GM21367 (cell line): ENCODE results near the gene C16orf90.
"Not testable (repeated sequence)": the region's sequence is repeated elsewhere in the genome, so short reads cannot be mapped to it uniquely, and the experiment has no call there.

Experiments used
- ATAC-seq: cut with Tn5 transposase; IDR thresholded peaks from one replicate; pipeline ENCODE4 v1.9.1; 2021; ENCODE audit not compliant: unreplicated experiment

C16orf90 gene

GRCh38 chr16:3495176-3495575 lies at the start of gene C16orf90:
Gene C16orf90 (minus strand): TSS chr16:3495489. CDS start chr16:3495421, 68 bp downstream.
- ATAC-seq = no peak

GRCh38 chr16:3542601-3543373 lies 47.5 kb upstream of the C16orf90 start:
- ATAC-seq = no peak

DNA sequence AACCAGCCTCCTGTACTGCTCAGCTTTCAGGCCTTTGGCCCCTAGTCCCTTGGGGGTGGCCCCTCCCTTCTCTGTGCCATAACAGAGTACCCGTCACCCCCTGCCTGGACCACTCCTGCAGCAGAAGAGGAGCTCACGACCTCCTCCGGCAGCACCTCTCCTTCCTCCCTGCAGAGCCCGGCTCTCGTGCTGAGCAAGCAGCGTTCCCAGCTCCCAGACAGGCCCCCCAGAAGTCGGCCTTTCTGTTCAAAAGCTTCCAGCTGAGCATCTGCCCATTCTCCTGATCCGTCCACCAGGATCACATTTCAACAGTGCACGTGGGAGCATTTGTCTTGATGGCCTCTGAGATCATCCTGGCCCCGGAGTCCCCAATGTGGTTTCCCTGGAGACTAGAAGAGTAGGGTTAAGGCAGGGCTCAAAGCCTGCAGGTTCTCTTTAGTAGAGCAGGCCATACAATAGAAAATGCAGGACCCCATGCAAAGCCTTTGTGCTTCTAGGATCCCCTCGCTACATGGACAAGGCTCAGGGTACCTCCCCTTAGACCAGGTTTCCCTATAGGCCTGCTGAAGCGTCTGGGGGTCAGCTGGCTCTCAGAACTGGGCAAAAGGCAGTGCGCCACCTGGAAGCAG lies 46.4 kb upstream of the C16orf90 start:
- ATAC-seq = no peak

DNA sequence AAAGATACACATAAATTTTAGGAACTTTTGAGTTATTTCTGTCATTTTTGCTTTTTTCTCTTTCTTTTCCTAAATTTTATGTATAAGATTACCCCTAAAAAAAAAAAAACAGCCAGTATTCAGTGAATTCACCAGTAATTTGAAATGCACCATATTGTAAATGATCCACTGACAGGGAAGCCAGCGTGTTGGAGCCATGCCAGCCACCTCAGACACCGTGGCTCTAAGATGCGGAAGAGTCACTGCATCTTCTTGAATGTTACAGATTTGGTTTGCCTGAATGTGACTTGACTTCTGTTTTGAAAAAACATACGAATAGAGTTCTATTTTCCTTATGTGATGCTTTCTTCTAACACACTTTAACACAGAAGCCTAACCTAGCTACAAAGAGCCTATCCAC lies 42.9 kb upstream of the C16orf90 start:
- no peak for ATAC-seq

- no peak for ATAC-seq
Measured at GRCh38 chr16:3536851-3537250, 41.6 kb upstream of the C16orf90 start.

DNA sequence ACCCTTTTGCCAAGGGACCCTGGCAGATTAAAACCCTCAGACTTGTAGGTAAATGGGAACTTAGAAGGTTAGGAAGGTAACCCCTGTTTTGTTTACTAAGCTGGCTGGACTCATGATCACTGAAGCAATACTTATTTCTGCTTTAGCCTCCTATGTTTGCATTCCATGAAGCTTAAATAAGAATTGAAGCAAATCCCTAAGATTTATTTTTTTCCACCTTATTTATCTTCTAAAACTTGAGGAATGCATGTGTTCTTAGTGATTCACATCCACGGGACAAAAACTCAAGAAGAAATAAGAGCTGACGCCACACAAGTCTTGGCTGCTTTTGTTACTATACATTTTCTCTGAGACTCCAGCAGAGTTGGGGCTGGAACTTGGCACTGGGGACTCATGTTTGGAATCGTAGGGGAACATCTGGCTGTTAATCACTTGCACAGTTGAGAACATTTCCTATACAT lies 41.0 kb upstream of the C16orf90 start:
- ATAC-seq = no peak

GRCh38 chr16:3534126-3534525 lies 38.8 kb upstream of the C16orf90 start:
- ATAC-seq = no peak

DNA sequence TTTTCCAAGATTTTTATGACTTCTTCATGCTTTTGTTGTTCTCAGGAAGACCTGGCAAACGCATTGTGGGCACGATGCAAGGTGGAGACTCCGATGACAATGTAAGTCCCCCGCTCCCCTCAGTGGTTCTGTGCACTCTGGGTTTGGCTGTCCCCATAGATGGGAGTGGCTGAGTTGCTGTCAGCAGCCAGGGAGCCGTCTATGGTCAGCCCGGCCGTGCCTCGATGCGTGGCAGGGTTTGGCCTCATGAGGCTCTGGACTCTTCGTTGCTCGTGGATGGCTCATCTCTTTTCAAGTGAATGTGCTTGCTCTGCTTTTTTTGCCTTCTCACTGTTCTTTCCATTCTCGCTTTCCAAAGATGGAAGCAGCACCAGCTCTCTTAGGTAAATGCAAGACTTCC lies 37.5 kb upstream of the C16orf90 start:
- ATAC-seq = no peak

GRCh38 chr16:3530371-3530914 lies 35.2 kb upstream of the C16orf90 start:
- no peak for ATAC-seq

GRCh38 chr16:3529175-3529574 lies 33.9 kb upstream of the C16orf90 start:
- ATAC-seq = no peak

- ATAC-seq = no peak
Measured at GRCh38 chr16:3528406-3528805, 33.1 kb upstream of the C16orf90 start.

GRCh38 chr16:3527216-3527829 lies 32.0 kb upstream of the C16orf90 start:
- not testable (repeated sequence) for ATAC-seq

GRCh38 chr16:3525951-3526350 lies 30.7 kb upstream of the C16orf90 start:
- ATAC-seq = no peak

DNA sequence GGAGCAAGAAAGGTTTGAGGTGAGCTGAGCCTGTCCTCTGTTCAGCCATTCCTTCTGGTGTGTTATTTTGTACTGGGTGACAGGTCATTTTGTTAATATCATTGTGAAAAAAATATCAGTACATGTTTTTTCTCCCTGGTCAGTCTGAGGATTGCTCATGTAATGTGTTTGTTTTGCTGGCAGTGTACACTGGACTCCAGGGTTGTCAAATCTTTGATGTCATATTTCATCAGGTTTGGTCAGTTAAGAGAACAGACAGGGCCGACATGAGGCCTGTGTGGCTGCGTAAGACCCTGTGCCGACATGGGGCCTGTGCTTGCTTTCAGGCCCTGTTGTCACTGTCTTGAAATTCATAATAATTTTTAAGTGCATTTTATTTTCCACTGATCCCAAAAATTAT lies 28.0 kb upstream of the C16orf90 start:
- ATAC-seq = no peak

- ATAC-seq = no peak
Measured at GRCh38 chr16:3520841-3521240, 25.6 kb upstream of the C16orf90 start.

- no peak for ATAC-seq
Measured at GRCh38 chr16:3520413-3520812, 25.1 kb upstream of the C16orf90 start.

DNA sequence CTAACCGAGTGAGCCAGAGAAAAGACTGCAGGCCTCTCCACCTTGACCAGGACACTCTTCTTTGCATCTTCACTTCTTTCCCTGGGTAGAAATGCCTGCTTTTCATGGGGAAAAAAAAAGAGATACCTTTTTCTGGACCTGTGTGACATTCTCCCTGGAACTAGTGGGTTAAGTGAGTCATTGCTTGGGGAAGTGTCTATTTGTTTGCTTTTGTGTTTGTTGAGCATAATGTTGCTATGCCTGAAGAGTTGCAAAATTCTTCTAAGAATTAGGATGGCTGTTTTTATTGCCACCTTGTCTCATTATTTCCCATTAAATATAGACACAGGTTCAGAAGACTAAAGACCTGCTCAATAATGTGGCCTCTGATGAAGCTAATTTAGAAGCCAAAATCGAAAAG lies 24.3 kb upstream of the C16orf90 start:
- ATAC-seq = no peak

DNA sequence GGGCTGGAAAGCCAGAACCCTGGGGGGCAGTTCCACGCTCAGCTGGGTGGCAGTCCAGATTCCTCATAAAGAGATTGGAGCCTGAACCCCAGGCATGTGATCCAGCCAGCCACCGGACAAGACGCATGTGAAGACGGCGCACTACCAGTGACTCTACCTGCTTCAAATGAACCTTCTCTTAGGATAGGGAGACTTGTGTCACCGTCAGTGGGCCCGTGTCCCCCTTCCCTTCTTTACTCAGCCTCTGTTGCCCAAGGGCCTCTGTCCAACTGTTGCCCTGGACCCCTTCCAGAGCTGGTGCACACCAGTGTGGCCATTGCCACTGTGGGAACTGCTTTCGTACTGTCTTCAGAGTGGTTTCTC lies 23.7 kb upstream of the C16orf90 start:
- ATAC-seq = no peak

DNA sequence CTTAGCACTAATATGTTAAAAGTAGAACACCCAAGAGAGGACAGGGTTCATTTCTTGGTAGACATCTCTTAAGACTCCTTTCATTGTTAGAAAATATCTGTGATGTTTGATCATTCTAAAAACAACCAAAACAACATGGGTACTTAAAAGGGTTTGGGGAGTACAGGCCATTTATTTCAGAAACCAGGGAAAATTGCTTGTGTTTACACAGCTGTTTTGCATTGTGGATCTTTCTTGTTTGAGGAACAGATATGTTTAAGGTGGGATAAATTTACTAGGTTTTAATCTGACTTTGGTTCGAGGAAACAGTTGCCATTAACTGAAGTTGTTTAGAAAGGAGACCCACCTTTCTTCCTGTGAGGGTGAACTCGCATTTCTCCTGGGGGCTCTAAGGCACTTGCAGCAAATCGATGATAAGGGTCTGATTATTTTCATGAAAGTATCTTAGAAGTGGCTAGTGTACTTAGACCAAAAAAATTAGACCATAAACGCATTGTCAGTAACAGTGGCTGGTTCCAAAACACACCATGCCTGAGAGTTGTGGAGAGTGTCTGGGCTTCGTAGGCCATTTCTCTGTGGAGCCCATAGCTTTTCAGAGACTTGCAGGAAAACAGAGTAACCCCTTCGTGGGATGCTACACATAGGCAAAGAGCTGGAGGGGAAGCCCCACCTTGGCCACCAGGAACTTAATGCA lies 23.1 kb upstream of the C16orf90 start:
- ATAC-seq = no peak

- ATAC-seq = no peak
Measured at GRCh38 chr16:3515897-3516296, 20.6 kb upstream of the C16orf90 start.

- ATAC-seq = no peak
Measured at GRCh38 chr16:3514621-3515020, 19.3 kb upstream of the C16orf90 start.
